AG08395 (cell line): ENCODE results near the gene PTPRD.

Experiments used
- DNase-seq: peaks from one replicate; pipeline ENCODE4 v3.0.0; 2012; ENCODE audit warnings: mixed read lengths, low spot score

PTPRD gene

DNA sequence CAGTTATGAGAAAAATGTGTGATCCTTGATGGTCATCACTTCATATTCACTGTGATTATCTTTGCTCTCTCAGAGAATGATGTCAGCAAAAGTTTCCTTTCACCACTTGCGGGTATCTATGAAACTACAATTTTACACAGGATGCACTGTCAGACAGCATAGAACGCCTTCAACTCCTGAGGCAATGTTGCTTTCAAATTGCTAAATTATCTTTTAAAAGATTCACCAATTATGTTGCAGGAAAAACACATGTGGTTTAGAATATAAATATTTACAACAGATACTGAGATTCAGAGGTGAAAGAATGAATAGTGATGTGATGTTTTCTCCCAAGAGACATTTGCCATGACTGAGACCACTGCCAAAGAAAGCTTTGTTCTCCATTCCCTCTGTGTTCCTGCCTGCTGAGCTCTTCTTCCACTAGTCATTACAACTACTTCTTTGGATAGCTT, 1933.4 kb downstream of the PTPRD start:
- DNase-seq: no peak

DNA sequence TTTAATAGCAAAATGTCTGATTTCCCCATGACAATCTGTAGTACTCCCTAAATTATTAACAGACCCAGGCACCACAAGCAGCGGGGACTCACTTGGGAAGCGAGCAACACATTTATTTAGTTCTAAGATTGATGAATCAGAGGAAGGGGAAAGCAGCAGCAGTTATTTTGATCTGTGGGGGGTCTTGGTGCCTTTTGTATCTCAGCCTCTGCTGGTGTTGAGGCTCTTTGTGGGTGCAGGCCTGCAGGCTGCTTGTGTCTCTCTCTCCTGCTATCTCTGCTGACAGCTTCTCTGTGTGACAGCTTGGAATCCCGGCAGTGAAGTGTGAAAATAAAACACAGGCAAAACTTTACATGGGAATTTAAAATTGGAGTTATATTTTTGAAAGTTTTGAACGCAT, 1935.1 kb downstream of the PTPRD start:
- no peak for DNase-seq

- DNase-seq: no peak
These were observed 1938.3 kb downstream of the PTPRD start for GRCh38 chr9:8674536-8674935.

DNA sequence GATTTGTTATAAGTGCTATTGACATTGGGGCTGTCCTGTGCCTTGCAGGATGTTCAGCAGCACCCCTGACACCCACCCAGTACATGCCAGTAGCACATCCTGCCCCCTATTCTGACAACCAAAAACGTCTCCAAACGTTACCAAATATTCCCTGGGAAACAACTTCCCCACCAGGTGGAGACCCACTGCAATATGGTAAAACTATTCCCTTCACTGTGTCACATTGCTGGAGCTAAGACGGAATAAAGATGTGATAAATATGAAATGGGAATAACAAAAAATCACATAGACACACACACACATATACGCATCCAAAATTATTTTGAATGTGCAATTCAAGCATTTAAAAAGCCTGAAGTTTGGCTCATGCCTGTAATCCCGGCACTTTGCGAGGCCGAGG, 1939.0 kb downstream of the PTPRD start:
- no peak for DNase-seq

- DNase-seq: no peak
These were observed 1942.1 kb downstream of the PTPRD start for GRCh38 chr9:8670751-8671150.

DNA sequence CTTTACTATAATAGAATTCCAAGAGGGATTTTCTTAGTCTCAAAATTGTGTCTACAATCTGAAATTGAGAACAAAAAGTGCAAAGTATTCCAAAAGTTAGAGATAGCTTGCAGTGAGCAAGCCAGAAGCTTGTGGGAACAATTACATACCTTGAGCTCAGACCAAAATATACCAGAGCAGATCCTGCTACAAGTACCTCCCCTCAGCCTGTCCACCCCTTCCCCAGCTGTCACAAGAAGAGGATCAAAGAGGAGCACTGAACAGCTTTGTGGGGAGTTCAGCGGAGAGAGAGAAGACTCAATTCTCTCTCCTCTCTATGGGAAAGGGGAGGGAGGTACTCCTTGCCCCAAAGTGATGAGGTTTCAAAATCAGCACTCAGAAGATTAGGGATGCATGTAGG, 1944.1 kb downstream of the PTPRD start:
- DNase-seq: no peak

DNA sequence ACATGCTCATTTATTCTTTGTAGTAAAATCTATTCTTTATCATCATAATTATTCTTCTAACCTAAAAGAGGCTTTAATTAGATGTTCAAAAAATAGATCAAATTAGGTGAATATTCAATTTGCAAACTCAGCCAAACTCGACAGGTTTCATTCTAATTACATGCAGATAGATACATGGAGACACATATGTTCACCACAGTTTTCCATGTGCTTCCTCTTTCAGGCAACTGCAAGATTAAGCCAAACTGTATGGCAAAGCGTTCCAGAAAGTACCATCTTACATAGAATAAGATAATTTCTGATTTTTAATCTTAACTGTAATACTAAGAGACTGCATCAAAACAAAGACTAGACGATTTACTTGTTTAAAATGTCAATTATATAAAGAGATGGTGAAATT, 1944.6 kb downstream of the PTPRD start:
- no peak for DNase-seq

DNA sequence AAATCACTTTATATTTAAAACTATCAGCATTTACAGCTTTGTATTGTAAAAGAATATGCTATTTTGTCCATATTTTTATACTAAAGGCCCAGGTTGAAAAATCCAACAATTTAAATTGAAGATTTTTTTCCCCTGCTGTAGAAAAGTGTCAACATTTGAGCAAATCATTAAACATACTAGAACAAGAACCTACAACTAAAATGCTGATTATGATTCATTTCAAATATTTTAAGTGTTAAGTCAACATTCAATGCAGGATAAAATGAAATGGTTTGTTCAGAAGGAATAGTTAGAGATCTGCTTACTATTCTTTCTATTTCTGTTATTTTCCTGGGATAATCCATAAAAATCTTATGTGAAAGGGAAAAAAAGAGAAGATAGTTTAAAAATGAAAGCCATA, 1946.7 kb downstream of the PTPRD start:
- DNase-seq: no peak

DNA sequence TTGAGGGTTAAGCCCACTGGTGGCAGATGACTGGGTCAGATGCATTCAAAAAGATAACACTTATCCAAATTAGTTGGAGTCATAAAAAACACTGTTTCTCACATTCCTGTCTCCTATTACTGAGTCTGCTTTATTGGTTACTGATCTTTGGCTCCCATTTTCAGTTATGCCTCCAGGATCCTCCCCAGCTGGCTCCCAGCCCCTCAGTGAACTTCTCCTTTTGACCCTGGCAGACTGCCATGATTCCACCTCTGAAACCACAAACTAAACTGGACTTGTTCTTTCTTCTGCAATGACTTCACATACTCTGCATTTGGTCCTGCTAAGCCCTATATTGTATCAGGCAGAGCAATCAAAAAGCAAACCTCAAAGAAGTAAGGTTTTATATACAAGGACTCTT, 1952.4 kb downstream of the PTPRD start:
- DNase-seq: no peak

GRCh38 chr9:8659108-8659507, 1953.7 kb downstream of the PTPRD start:
- DNase-seq: no peak

- no peak for DNase-seq
These were observed 1957.7 kb downstream of the PTPRD start for GRCh38 chr9:8655071-8655470.

- no peak for DNase-seq
These were observed 1958.9 kb downstream of the PTPRD start for GRCh38 chr9:8653855-8654254.

- no peak for DNase-seq
These were observed 1959.7 kb downstream of the PTPRD start for GRCh38 chr9:8653111-8653510.

GRCh38 chr9:8652255-8652654, 1960.5 kb downstream of the PTPRD start:
- no peak for DNase-seq

DNA sequence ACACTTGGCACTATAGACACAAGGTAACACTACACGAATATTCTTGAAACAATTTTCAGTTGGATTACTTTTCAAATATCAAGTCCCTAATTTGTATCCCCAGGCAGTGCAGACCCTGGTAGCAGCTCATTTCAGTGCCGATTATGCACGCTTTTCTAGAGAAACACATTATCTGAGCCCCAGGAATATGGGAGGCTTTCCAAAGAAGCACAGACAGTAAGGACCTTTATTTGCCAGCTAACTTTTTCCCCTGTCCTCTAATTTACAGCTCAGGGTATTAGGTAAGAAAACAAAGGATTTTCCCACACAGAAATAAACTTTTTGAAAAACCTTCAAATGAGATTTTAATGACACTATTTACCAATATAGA, 1961.0 kb downstream of the PTPRD start:
- no peak for DNase-seq

- no peak for DNase-seq
These were observed 1961.5 kb downstream of the PTPRD start for GRCh38 chr9:8651070-8651845.

DNA sequence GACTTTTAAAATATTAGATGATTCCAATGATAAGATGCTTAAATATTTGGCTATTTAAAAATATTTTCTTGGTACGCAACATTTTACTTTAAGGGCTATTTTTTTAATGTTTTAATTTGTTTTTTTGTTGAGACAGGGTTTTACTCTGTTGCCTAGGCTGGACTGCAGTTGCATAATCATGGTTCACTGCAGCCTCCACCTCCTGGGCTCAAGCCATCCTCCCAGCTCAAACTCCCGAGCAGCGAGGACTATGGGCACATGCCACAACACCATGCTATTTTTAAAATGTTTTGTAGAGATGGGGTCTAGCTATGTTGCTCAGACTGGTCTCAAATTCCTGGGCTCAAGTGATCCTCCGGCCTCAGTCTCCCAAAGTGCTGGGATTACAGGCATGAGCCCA, 1963.0 kb downstream of the PTPRD start:
- no peak for DNase-seq

DNA sequence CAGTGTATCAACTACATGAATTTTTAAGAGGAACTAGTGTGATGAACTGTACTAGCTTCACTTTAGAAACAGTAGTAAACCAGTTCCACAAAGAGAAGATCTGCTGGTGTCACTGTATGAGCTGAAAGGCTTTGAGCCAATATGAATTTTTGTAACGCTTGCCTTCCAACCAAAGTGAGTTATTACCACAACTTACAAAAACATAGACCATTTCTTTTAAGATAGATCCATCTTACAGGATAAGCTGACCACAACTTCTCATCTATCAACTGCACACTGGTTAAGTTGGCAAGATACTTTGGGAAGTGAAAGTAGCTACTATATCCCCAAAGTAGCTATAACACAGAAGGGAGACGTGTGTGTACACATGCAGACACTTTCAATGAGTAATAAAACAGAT, 1963.6 kb downstream of the PTPRD start:
- DNase-seq: no peak

DNA sequence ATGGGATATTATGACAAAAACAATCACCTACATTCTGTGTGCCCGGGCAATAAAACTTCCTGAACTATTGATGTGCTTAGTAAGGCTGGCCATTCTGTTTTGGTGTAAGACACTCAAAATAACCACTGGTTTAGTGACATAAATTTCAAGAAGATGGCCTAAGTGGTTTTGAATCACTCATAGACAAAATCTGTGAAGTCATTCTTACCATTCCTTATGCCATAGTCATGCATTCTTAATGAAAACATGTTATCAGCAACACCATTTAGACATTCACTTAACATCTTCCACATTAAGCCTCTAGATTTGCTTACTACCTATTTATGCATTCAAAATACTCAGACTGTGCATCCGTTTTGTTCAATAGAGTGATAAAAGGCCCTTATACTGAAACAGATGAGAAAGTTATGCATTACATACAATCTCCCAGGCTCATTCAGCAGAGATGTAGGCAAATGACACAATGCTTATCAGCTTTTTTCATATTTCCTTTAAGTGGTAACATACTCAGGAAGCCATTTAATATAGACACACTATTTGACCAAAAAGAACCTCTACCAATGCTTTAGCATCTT, 1964.4 kb downstream of the PTPRD start:
- DNase-seq: no peak

DNA sequence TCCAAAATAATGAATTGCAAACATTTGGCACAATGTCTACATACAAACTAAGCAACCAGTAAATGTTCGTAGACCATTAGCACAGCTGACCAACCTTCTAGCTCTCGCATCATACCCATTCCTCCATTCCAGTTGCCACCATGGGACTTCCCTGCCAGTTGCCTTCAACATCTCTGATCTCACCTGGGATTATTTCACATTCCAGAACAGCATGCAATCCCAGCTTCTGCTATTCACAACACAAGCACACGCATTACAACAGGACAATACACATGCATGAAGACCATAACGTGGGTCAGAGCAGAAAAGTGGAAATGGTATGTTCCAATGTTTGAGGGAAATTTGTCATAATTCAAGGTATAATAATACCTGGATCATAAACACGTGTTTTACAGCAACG, 1965.0 kb downstream of the PTPRD start:
- DNase-seq: no peak

- DNase-seq: no peak
These were observed 1968.2 kb downstream of the PTPRD start for GRCh38 chr9:8644571-8644970.

GRCh38 chr9:8643896-8644295, 1968.9 kb downstream of the PTPRD start:
- no peak for DNase-seq

- no peak for DNase-seq
These were observed 1969.3 kb downstream of the PTPRD start for GRCh38 chr9:8643464-8643863.

- DNase-seq: no peak
These were observed 1972.0 kb downstream of the PTPRD start for GRCh38 chr9:8640761-8641160.
